Natural killer cell (primary cell): ENCODE measurements around the gene ACSBG1. TPM values are rescaled to one million over a fixed set of nuclear protein-coding genes. Genes with fewer than 3 reads are reported as not detected.
A peak's percentile ranks its signal among the peaks of the same experiment; 100 is the strongest.

ENCODE experiments used
- ATAC-seq, 3 donors: fragments of 150-1000 bp in 2 of 3; fragments of 200-7000 bp in 1 of 3; cut with Tn5 transposase; 1 replicate in 1 of 3; 2 replicates in 2 of 3; pipeline ENCODE4 v1.10.0; 2021; ENCODE audit warnings: mild to moderate bottlenecking in 2 of 3, moderate library complexity in 2 of 3
- DNase-seq, 2 donors: peaks; one replicate each; pipeline versions ENCODE4 v3.0.0 to v3.0.0-alpha.2; 2013 to 2021; ENCODE audit warnings: mixed read lengths in 1 of 2
- H3K27ac ChIP-seq: one replicate; pipeline ENCODE4 v1.5.1; 2013; ENCODE audit warnings: mild to moderate bottlenecking, low read length
- H3K27me3 ChIP-seq: one replicate; pipeline ENCODE4 v1.6.1; 2013; ENCODE audit warnings: low read length; ENCODE audit not compliant: control insufficient read depth, insufficient read depth
- H3K36me3 ChIP-seq: one replicate; pipeline ENCODE4 v1.6.1; 2013; ENCODE audit warnings: low read length; ENCODE audit not compliant: control insufficient read depth, insufficient read depth
- H3K4me1 ChIP-seq: one replicate; pipeline ENCODE4 v1.6.1; 2013; ENCODE audit warnings: low read length; ENCODE audit not compliant: control insufficient read depth, insufficient read depth
- H3K4me3 ChIP-seq: one replicate; pipeline ENCODE4 v1.5.1; 2013; ENCODE audit warnings: low read length
- H3K9me3 ChIP-seq: one replicate; pipeline ENCODE4 v1.6.1; 2013; ENCODE audit warnings: low read length; ENCODE audit not compliant: control insufficient read depth, insufficient read depth
- H3K27ac Mint-ChIP-seq, 2 donors: one replicate each; pipeline ENCODE4 v1.8.0; 2022; ENCODE audit warnings: mild to moderate bottlenecking in 2 of 2, mixed read lengths in 2 of 2, moderate library complexity in 1 of 2
- H3K27me3 Mint-ChIP-seq, 2 donors: one replicate each; pipeline ENCODE4 v1.8.0; 2022; ENCODE audit warnings: low read depth in 2 of 2, mixed read lengths in 2 of 2
- H3K36me3 Mint-ChIP-seq: one replicate; pipeline ENCODE4 v1.8.0; 2022; ENCODE audit warnings: mixed read lengths
- H3K4me1 Mint-ChIP-seq, 2 donors: one replicate each; pipeline ENCODE4 v1.8.0; 2022; ENCODE audit warnings: mixed read lengths in 2 of 2
- H3K4me3 Mint-ChIP-seq: one replicate; pipeline ENCODE4 v1.8.0; 2022; ENCODE audit warnings: mild to moderate bottlenecking, moderate library complexity, mixed read lengths
- H3K9me3 Mint-ChIP-seq, 2 donors: one replicate each; pipeline ENCODE4 v1.8.0; 2022; ENCODE audit warnings: mixed read lengths in 2 of 2
- WGBS: methylation state at CpG from one replicate; pipeline ENCODE4 v1.1.7; 2013; ENCODE audit warnings: missing lambda C conversion rate; ENCODE audit not compliant: insufficient coverage; 5-methylcytosine and 5-hydroxymethylcytosine counted together
- intact Hi-C: fragments of 100-400 bp; cut with micrococcal nuclease; formaldehyde crosslinking; loops from one replicate; pipeline ENCODE4 v1.14.2; 2022
- total RNA-seq, 4 donors: library from RNA; stranded (reverse); fragments of 120-200 nt in 1 of 4; gene quantifications; one replicate each; pipeline versions ENCODE4 v1.2.3 to v1.2.4, GENCODE V29; 2013 to 2022
- TF ChIP-seq, protein P1 (sequence below): fragments of 200-600 bp; IDR thresholded peaks from one replicate; pipeline ENCODE4 v1.8.0; 2022; ENCODE audit warnings: antibody characterized with exemption

ACSBG1 gene
- total RNA-seq, 3 donors from 2014 or later (not counting 1 experiment from before 2014, with no cell fraction given), result 0.07 TPM; not detected in 2

DNA sequence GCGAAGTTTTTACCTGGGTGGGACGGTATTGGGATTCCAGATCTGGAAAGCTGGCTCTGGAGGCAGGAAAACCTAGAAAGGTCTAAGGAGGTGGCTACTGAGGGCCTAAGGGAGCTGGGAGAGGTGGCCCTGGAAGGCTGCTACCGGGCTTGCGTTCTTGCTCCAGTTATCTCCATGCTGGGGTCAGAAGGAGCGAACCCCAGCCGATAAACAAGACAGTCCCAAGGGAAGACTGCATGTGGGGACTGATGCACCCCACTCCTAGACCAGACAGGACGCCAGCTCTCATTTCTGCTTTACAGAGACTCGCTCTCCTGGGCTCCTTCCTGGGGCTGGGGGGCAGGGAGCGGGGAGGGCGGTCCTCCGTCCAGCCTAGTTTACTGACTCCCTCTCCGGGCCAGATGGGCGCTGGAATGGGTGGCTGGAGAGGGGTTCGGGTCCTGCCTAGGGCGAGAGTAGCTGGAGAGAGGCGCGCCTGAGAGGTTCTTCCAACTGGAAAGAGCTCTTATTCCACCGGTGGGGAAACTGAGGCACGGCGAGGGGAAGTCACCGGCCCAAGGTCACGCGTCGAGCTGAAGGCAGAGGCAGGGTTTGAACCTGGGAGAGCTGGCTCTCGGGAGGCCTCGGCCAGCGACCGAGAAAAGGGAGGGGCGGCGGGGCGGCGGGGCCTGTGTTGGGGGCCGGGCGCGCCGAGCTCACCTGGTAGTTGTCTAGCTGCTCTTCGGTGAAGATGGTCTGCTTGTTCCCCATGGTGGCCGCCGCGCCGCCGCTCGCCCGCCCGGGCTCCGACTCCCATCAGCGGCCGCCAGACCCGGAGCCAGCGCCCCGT lies 103.7 kb downstream of the ACSBG1 start:
- TF ChIP-seq, protein P1, sequence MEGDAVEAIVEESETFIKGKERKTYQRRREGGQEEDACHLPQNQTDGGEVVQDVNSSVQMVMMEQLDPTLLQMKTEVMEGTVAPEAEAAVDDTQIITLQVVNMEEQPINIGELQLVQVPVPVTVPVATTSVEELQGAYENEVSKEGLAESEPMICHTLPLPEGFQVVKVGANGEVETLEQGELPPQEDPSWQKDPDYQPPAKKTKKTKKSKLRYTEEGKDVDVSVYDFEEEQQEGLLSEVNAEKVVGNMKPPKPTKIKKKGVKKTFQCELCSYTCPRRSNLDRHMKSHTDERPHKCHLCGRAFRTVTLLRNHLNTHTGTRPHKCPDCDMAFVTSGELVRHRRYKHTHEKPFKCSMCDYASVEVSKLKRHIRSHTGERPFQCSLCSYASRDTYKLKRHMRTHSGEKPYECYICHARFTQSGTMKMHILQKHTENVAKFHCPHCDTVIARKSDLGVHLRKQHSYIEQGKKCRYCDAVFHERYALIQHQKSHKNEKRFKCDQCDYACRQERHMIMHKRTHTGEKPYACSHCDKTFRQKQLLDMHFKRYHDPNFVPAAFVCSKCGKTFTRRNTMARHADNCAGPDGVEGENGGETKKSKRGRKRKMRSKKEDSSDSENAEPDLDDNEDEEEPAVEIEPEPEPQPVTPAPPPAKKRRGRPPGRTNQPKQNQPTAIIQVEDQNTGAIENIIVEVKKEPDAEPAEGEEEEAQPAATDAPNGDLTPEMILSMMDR, result no peak
- H3K9me3 ChIP-seq, result no peaks in the 10 kb centered on the region
- H3K36me3 ChIP-seq, result no peaks in the 10 kb centered on the region
- H3K4me1 Mint-ChIP-seq, result peaks cover 5 to 24% of the 10 kb centered on the region in 2 donors
- intact Hi-C loops, result no loop called here
- H3K4me1 ChIP-seq, result peaks cover 13% of the 10 kb centered on the region
- ATAC-seq (peak; percentile 42 to 49 (median 42)), DNase-seq (no peak)
- peak overlapping the region; percentile 32 to 92 for H3K27ac Mint-ChIP-seq
- WGBS, result 40% methylated on average over 51 of the region's 51 CpGs
- peak overlapping the region; percentile 85 for H3K4me3 Mint-ChIP-seq
- H3K27ac ChIP-seq, result no peak overlapping the region
- no peaks in the 10 kb centered on the region for H3K9me3 Mint-ChIP-seq
- no peaks in the 10 kb centered on the region for H3K36me3 Mint-ChIP-seq
- no peak overlapping the region for H3K4me3 ChIP-seq
- no peaks in the 10 kb centered on the region for H3K27me3 ChIP-seq
- H3K27me3 Mint-ChIP-seq, result no peaks in the 10 kb centered on the region

- H3K4me1 Mint-ChIP-seq, result peaks cover 5 to 24% of the 10 kb centered on the region in 2 donors
- H3K4me3 Mint-ChIP-seq, result peak overlapping the region; percentile 85
- WGBS, result 88% methylated on average over 5 of the region's 5 CpGs
- no peaks in the 10 kb centered on the region for H3K27me3 ChIP-seq
- DNase-seq (peak in 1 of 2 donors; percentile 45), ATAC-seq (no peak)
- H3K27ac Mint-ChIP-seq, result peak overlapping the region; percentile 32 to 92
- no peaks in the 10 kb centered on the region for H3K36me3 Mint-ChIP-seq
- no peak overlapping the region for H3K27ac ChIP-seq
- H3K9me3 ChIP-seq, result no peaks in the 10 kb centered on the region
- no peak overlapping the region for H3K4me3 ChIP-seq
- intact Hi-C loops, result loop anchor here (5.0 kb wide), 1 partner anchor 112 kb away; no protein-coding TSS in a partner anchor
- H3K36me3 ChIP-seq, result no peaks in the 10 kb centered on the region
- no peaks in the 10 kb centered on the region for H3K27me3 Mint-ChIP-seq
- H3K9me3 Mint-ChIP-seq, result no peaks in the 10 kb centered on the region
- peaks cover 13% of the 10 kb centered on the region for H3K4me1 ChIP-seq
- TF ChIP-seq, protein P1, result no peak
These were observed 104.5 kb downstream of the ACSBG1 start for GRCh38 chr15:78129751-78130287.

- 92% methylated on average over 8 of the region's 8 CpGs for WGBS
- H3K27ac Mint-ChIP-seq, result peak overlapping the region; percentile 32 to 92
- H3K9me3 Mint-ChIP-seq, result no peaks in the 10 kb centered on the region
- intact Hi-C loops, result loop anchor here (5.0 kb wide), 1 partner anchor 113 kb away; no protein-coding TSS in a partner anchor
- no peaks in the 10 kb centered on the region for H3K27me3 Mint-ChIP-seq
- no peak overlapping the region for H3K4me3 Mint-ChIP-seq
- Histone ChIP-seq H3K36me3 (no peaks in the 10 kb centered on the region), H3K4me3 (no peak overlapping the region), H3K9me3 (no peaks in the 10 kb centered on the region), H3K4me1 (peaks cover 13% of the 10 kb centered on the region), H3K27ac (no peak overlapping the region), H3K27me3 (no peaks in the 10 kb centered on the region)
- ATAC-seq, result no peak
- no peaks in the 10 kb centered on the region for H3K36me3 Mint-ChIP-seq
- peaks cover 5 to 24% of the 10 kb centered on the region in 2 donors for H3K4me1 Mint-ChIP-seq
- peak in 1 of 2 donors; percentile 43 for DNase-seq
- TF ChIP-seq, protein P1, result no peak
These were observed 105.2 kb downstream of the ACSBG1 start for GRCh38 chr15:78129077-78129750.
